ENCODE results near the gene GRIN1.

Gene GRIN1

GRCh38 chr9:137198051-137198901 lies 59.3 kb downstream of the GRIN1 start:
- no peak for DNase-seq

- DNase-seq: no peak
Observed at GRCh38 chr9:137198902-137199283, 59.9 kb downstream of the GRIN1 start.

DNA sequence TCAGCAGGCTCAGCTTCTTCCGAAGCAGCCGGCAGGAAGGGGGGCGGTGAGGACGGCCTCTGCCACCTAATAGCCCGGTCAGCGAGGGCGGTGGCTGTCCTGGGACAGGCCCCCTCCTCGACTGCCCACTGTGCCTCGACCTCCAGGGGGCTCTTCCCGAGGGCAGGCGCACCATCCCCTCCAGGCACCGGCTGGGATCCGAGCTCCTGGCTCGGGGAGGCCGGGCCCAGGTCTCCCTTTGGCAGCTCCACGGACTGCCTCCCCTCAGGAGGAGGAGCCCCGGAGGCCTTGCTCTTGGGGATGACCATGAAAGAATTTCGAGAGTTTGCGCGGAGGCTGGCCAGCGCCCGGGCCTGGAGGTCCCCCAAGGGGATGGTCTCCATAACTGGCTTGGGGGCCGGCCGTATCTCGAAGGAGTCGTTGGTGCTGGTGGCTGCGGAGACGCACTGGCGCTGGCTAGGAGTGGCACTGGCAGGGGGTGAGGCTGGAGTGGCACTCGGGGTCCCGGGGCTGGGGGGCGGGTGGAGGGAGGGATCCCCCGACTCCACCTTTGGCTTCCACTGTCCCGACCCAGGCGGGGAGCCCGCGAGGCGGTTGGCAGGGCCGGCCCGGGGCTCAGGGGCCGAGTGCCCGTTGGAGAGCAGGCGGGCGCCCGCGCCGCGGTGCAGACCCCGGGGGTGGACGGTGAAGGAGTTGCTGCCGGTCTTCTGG lies 60.6 kb downstream of the GRIN1 start:
- DNase-seq: no peak

GRCh38 chr9:137200311-137201204 lies 61.6 kb downstream of the GRIN1 start, which contains the start of gene TPRN:
Gene TPRN, minus strand, starts transcription at chr9:137200741. Its CDS starts 30 bp downstream, at chr9:137200711.
- peak; percentile 85 to 99 for DNase-seq

GRCh38 chr9:137201205-137201868 lies 62.4 kb downstream of the GRIN1 start:
- no peak for DNase-seq

DNA sequence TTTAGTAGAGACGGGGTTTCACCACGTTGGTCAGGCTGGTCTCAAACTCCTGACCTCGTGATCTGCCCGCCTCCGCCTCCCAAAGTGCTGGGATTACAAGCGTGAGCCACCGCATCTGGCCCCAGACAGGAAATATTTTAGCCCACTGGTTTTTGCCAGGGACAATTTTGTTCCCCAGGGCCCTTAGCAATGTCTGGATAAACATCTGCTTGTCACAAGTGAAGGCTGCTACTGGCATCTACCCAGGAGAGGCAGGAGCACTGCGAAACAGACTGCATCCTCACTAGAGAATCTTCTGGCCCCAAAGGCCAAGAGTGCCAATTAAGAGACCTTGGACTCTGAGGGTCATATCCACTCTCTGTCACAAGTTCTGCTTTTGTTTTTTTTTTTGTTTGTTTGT lies 64.0 kb downstream of the GRIN1 start:
- DNase-seq: no peak

- no peak for DNase-seq
Observed at GRCh38 chr9:137204731-137205125, 65.8 kb downstream of the GRIN1 start.

DNA sequence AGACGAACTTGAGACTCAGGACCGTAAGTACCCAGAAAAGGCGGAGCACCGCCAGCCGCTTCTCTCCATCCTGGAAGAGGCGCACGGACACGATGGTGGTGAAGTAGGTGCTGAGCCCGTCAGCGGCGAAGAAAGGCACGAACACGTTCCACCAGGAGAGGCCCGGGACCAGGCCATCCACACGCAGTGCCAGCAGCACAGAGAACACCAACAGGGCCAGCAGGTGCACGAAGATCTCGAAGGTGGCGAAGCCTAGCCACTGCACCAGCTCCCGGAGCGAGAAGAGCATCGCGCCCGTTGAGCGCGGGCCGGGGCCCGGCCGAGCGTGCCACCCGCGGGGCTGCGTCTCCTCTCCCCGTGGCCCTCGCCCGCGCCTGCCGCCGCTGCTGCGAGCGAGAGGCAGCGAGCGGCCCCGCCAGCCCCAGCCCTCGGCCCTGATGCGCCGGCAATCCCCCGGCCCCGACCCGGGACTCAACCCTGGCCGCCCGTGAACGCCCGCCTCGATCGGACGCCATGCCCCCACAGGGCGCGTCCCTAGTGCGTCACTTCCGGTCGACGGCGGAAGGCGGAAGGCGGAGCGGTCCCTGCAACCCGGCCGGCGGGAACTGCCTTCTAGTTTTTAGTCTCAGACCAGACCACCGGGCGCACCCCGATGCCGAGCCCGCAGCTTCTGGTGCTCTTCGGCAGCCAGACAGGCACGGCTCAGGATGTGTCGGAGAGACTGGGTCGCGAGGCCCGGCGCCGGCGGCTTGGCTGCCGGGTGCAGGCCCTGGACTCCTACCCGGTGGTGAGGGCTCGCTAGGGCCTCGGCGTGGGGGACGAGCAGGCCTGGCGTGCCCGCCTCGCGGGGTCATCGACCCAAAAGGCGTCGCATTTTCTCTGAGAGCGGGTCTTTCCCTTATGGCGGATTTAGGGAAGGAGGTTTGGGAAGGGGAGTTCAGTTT lies 66.4 kb downstream of the GRIN1 start, which contains the start of the genes NDOR1 and TMEM203:
Gene NDOR1, plus strand, starts transcription at position 575 of the 944 bp plus-strand sequence. Its CDS starts 78 bp downstream, at position 653.
Gene TMEM203, minus strand, starts transcription at position 523 of the 944 bp plus-strand sequence. Its CDS starts 234 bp downstream, at position 289.
- DNase-seq: peak; percentile 69 to 89

DNA sequence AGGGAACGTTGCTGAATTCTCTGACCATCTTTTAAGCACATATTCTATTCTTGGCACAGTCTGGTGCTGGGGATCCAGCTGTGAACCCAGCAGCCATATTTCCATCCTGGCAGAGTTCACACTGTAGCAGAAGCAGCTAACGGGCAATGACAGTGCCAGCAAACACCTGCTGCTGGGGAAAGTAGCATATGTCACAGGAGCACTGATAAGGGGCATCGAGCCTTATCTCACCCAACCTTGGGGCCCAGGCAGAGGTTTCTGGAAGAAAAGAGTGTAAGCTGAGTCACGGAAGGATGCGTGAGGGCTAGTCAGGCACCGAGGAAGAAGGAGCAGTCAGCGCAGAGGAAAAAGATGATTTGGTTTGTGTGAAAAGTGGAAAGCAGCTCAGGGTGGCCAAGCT lies 67.6 kb downstream of the GRIN1 start:
- DNase-seq: no peak

DNA sequence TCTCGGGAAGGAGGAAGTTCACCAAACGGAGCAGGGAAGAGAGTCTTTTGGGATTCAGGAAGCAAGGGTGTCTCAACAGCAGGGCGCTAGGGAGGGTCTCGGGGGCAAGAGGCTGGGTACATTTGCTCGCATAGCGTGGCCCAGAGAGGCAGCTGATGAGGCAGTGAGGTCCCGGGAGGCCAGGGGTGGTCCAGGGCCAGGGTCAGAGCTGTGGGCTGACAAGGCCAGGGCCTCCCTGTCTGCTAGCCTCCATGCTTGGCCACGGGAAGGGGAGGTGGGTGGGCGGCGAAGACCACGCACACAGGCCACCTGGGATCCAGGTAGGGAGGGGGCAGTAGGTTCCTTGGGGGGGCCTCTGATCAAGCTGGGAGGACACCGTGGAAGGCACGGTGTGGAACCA lies 72.6 kb downstream of the GRIN1 start:
- no peak for DNase-seq

DNA sequence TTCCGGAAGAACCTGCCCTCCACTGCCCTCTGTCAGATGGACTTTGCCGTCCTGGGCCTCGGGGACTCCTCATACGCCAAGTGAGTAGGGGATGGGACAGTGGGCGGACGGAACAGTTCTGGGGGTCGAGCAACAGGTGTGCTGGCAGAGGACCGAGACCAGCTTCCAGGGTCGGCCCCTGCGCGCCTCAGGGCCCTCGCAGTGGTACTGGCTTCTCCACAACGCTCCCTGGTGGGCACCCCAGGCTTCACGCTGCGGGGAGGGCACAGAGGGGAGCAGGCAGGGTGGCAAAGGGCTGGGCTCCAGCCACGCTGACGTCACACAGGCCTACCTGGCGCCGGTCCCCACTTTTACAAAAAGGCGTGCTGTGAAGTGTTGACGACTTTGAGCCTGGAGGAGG lies 73.6 kb downstream of the GRIN1 start:
- no peak for DNase-seq

- DNase-seq: no peak
Observed at GRCh38 chr9:137213160-137214060, 74.5 kb downstream of the GRIN1 start.

- DNase-seq: no peak
Observed at GRCh38 chr9:137214620-137215019, 75.7 kb downstream of the GRIN1 start.

DNA sequence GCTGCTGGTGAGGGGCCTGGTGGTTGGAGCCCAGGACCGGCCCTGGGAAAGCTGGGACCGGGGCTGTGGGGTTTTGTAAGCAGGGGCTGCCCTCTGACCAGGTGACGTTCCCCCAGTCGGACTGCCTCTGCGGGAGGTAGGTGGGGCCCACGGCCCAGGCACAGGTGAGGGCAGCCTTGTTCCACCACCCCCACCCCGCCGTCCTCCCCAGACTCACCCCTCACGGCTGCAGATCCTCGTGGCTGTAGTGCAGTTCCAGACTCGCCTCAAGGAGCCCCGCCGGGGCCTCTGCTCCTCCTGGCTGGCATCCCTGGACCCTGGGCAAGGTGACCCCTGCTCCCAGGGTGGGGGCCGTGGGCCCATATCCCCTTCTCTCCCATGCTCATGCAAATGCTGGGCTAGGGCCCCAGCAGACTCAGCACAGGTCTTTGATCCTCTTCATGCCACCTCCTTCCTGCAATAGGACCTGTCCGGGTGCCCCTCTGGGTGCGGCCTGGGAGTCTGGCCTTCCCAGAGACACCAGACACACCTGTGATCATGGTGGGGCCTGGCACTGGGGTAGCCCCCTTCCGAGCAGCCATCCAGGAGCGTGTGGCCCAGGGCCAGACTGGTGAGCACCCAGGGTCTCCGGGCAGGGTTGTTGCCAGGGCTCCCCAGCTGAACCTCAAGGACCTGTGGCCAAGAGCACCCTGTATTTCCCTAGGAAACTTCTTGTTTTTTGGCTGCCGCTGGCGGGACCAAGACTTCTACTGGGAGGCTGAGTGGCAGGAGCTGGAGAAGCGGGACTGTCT lies 76.4 kb downstream of the GRIN1 start:
- no peak for DNase-seq

- no peak for DNase-seq
Observed at GRCh38 chr9:137216188-137216965, 77.4 kb downstream of the GRIN1 start.

DNA sequence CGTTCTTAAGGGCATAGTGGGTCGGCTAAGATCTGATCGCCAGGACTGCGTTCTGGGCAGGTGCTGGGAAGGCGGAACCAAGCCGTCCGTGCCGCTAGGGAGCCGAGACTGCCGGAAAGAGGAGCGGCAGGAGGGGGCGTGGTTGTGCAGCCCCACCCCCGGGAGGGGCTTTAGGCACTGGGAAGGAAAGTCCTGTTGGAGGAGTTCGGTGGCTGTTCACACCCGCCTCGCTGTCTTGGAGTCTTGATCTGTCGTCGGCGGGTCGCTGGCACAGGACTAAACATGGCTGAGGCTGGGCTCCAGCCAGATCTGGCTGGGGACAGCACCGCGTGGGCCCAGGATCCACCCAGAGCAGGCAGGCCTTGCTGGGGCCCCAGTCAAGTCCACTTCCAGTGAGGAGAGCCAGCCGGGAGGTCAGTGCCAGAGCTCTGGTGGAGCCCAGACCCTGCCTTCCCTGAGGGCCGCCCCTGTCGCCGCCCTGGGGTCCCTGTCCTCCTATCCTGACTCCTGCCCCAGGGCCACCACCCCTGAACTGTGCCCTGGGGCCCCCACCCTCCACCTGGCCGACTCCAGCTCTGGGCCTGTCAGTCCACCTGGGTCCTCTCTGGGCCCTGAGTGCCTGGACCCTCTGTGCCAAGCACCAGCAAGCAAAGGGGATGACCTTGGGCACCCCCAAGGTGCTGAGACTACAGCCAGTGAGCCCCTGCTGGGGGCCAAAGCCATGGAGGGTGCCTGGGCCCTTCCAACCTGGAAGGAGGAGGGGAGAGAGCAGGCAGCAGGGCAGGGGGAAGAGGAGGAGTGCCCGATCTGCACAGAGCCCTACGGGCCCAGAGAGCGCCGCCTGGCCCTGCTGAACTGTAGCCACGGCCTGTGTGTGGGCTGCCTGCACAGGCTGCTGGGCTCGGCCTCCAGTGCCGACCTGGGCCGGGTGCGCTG lies 78.6 kb downstream of the GRIN1 start:
- no peak for DNase-seq

- no peak for DNase-seq
Observed at GRCh38 chr9:137218212-137218753, 79.3 kb downstream of the GRIN1 start.

Data from bone marrow (tissue), 2 donors.